Right hindlimb (tissue), 1 donor: Measurements from ENCODE around the gene HEXIM1.
"Not testable (repeated sequence)": the region's sequence is repeated elsewhere in the genome, so short reads cannot be mapped to it uniquely, and the experiment has no call there.

Source experiments
- DNase-seq: peaks from one replicate; pipeline ENCODE4 v3.0.0-alpha.2; 2018

The HEXIM1 gene

DNA sequence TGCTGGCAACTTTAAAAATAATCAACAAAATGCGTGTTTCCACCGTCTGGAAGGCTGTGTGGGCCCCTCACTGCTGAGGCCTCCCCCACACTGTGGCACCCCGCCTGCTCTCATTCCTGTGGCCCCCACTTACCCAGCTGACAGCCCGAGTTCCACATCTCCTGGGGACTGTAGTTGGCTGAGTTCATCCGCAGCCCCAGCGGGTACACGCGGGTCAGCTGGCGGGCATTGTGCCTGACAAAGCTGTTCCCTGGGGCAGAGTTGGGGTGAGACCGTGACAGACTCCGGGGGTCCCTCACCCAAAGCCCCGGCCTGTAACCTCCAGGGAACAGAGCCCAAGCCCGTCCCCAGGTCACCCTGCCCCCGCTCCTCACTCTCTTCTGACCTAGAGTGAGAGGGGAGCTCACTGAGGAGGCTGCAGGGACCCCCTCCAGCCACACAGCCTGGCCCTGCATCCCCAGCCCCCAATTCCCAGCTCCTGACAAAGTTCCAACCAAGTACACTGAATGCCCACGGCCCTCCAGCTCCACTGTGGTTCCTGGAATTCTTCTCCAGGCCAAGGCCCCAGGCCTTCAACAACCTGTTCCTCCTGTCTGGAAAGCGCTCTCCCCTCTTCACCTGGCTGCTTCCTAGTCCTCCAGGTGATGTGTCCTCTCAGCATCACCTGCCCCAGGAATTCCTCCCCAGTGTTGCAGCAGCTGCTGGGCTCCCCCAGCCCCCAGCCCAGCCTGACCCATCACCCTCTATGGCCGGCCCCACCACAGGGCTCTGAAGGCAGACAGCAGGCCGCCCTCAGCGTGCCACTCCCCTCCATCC lies 34.0 kb upstream of the HEXIM1 start:
- DNase-seq: no peak

DNA sequence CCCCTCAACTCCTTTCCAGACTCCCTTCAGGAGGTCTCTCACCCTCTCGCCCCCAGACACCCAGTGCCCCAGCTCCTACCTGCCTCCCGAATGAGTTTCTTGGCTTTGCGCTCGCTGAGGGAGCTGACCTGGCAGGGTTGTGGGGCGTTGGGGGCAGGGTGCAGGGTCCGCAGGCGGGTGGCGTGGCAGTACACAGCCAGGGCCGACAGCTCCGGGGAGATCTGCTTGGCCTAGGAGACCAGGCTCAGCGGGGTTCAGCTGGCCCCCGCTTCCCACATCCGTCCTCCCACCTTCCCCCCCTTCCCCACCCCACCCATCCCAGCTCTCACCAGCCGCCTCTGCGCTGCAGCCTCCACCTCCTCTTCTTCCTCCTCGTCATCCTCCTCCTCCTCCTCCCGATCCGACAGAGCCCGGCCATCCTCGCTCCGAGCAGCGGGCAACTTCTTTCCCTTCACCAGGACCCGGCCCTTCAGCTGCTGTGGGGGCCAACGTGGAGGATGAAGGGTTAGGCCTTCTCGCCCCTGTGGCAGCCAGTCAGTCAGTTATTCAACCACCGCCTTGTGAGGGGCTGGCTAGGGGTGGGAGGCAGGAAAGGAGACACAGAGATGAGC lies 33.2 kb upstream of the HEXIM1 start:
- DNase-seq: no peak

DNA sequence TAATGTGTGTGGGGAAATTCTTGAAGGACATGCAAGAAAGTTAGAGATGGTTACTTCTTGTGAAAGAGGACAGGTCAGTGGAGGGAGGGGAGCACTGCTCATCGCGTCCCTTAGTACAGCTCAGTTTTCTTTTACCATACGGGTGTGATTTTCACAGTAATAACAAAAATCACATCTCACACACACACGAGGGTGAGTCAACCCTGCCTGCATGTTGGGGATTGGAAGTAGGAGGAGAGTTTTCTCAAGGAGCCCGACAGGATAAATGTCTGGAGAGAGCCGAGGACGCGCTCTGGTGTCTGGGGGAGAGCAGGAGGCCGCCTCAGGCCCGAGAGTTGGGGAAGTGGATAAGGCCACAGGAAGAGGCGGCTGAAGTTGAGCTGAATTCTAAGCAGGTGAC lies 32.4 kb upstream of the HEXIM1 start:
- no peak for DNase-seq

DNA sequence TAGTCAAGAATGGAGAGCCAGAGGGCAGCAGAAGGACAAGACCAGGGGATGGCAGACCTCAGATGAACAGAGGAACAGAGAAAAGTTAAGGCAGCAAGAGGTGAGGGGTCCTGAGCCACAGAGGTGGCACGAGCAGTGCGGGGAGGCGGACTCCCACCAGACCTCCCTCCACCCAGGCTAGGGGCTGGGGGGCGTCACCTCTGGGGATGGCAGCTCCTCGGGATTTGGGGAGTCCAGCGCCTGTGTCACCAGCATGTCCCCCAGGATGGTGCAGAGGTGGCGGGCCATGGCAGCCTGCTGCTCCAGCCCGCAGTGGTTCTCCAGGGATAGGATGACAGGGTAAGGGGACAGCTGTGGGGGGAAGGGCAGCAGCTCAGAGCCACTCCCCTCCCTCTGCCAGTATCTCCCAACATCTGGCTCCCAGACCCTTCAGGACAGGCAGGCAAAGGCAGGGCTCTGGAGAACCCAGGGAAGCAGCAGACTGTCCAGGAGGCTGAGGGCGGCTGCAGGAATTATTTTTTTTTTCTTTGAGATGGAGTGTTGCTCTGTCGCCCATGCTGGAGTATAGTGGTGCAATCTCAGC lies 31.8 kb upstream of the HEXIM1 start:
- DNase-seq: no peak

DNA sequence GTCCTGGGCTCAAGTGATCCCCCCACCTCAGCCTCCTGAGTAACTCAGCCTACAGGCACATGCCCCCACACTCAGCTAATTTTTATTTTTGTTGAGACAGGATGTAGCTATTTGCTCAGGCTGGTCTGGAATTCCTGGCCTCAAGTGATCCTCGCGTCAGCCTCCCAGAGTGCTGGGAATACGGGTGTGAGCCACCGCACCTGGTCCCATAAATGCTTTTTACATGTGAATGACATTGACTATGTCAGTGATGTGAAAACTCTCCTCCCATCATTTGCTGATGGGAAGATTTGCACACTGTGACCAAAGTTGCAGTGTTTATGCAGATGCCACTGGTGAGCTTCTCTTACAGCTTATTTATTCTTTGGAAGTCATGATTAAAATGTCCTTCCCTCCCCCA lies 30.9 kb upstream of the HEXIM1 start:
- no peak for DNase-seq

DNA sequence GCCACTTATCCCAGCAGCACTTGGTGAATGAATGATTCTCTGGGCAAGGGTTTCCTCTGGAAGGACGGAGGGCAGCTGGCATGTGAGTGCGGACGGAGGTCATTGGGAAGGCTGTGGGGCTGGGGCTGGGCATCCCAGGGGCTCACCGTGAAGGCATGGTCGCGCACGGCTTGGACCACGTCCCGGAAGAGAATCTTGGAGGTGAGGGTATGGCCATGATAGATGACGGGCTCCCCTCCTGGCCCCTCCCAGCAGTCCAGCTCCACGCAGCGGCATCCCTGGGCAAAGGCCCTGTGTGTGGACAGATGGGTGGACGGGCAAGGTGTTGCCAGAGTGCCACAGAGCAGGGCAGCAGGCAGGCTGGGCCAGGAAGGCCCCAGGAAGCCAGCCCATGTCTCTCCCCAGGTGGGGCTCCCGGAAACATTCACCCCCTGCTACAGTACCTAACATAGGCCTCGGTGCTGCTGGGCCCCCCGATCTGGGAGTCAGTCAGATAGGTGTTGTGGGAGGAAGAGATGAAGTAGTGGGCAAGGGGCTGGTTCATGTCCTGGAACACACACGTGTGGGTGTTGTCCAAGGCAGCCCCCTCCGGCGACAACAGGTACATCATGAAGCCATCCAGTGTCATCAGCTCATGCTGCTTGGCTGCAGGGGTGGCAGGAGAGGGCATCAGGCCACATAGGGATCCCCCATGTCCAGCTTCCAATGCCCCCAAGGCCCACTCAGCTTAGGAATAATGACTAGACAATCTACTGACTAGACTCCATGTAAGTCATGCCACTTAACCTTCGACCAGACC lies 30.2 kb upstream of the HEXIM1 start:
- no peak for DNase-seq

DNA sequence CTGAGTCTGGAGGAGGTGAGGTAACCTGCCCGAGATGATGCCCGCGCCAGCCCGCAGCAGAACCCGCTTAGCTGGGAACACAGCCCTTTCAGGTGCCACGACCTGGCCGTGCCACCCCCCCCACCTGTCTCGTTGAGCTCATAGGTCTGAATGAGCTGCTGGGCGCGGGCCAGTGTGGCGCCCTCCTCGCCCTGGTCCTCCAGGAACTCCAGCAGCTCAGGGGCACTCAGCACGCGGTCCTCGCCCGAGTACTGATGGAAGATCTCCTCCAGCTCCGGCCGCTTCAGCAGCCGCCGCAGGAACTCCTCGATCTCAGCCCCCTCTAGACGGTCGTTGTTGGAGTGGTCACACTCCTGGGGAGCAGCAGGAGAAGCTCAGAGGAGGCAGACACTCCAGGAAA lies 29.6 kb upstream of the HEXIM1 start:
- DNase-seq: no peak

DNA sequence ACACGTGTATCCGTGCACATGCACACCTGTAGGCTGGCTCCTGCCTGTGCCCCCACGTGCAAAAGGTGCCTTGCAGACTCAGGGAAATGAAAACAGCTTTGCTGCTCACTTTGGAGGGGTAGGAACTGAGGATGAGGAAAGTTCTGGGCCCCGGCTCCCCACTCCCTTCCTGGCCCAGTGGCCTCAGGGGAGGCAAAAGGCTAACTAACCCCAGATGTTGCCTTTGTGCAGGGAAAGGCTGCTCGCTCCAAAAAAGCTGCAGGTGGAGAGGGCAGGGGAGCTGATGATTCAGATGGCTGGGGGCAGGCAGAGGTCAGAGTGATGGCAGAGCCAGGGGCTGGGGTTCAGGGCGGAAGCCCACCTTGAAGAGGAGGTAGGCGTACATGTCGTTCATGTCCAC lies 28.3 kb upstream of the HEXIM1 start:
- DNase-seq: peak; percentile 19

DNA sequence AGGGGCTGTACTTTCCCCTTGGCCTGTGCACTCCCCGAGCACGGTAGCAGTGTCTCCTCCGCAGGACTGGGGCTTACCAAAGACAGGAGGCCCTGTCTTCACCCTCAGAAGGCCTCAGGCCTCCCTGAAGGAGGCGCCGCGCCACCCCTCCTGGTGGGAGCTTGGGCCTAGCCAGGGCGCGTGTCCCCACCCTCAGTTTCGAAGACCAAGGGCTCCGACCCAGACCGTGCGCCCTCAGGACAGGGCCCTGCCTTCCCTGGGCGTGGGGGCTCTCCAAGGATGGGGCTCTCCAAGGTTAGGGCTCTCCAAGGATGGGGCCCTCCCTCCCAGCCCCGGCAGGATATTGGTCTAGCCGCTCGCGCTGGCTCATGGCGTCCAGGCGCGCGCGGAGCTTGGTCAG lies 27.7 kb upstream of the HEXIM1 start:
- no peak for DNase-seq

DNA sequence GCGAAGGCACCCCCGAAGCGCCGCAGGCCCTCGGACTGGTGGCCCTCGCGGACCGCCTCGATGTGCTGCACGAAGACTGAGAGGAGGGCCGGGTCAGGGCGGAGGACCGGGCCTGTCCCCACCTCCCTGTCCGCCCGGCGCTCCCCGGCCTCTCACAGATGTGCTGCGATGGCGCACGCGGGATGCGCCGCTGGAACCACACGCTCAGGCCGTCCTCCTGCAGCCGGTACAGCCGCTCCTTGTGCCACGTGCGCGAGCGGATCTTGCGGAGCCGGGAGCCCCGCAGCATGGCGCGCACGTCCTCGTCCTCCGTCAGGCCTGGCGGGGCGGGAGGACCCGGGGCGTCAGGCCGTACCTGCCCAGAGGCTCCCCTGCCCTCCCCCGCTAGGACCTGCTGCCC lies 27.2 kb upstream of the HEXIM1 start:
- DNase-seq: peak; percentile 20

DNA sequence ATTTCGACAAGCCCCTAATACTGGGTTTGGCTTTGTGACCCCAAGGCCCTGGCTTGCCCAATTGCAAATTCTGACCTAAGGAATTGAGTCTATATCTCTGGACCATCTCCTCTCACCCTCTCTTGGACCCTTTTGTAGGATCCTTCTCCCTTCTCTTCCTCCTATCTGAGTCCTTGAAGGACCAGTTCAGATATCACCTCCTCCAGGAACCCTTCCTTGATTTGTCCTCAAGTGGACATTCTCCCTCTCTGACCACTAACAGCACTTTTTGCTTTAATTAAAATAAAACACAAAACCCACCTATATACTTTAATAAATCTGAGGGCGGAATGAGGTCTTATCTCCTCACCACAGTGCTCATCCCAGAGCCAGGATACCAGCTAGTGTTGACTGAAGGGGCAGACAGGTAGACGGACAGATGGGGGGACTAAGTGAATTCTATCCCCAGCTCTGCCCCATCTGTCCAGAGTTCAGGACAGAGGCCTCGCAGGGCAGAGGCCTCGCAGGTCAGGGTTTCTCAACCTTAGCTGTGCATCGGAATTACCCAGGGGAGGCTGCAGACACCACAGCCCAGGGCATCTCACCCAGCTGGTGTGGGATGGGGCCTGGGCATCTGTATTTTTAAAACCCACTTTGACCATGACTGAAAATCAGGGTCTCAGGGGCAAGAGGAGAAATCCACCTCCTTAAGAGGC lies 25.1 kb upstream of the HEXIM1 start:
- no peak for DNase-seq

DNA sequence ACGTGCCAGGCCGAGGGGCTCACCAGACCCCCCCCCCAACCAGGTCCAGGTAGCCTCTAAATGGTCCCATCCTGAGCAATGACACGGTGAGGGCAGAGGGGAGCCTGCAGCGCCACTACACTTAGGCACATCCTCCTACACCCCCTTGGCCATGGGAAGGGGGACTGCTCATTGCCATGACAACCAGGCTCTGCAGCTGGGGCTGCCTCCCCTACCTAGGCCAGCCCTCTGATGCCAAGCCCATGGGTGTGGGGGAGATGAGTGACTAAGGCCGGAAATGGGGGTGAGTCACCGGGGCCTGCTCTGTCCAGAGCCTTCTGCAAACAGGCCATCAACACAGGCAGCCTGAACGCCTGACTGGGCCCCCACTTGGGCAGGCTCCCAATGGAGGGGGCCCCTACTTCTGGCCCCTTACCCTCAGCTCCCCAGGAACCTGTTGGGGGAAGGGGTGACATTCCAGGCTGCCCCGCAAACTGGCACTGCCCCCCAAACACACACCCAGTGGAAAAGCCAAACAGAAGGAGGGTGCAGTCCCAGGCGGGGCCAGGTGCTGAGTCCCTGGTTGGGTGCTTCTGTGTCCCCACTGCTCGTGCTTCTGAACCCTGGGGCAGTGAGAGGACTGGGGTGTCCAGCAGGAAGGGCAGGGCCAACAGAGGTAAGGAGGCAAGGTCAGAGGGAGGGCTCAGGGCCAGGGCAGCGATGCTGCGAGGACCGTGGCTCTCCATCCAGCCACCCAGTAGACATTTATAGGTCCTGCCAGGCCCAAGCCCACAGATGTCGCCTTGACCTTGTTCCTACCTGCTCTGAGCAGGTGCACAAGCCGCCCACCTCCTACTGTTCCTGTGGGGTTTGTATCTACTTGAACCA lies 24.1 kb upstream of the HEXIM1 start:
- no peak for DNase-seq

DNA sequence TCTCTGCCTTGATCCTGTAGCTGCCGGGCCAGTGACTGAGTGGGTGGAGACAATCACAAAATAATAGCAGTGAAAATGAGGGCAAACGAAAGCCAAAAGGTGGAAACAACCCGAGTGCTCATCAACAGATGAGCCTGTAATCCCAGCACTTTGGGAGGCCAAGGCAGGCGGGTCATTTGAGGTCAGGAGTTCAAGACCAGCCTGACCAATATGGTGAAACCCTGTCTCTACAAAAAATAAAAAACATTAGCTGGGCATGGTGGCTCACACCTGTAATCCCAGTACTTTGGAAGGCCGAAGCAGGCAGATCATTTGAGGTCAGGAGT lies 23.5 kb upstream of the HEXIM1 start:
- not testable (repeated sequence) for DNase-seq

DNA sequence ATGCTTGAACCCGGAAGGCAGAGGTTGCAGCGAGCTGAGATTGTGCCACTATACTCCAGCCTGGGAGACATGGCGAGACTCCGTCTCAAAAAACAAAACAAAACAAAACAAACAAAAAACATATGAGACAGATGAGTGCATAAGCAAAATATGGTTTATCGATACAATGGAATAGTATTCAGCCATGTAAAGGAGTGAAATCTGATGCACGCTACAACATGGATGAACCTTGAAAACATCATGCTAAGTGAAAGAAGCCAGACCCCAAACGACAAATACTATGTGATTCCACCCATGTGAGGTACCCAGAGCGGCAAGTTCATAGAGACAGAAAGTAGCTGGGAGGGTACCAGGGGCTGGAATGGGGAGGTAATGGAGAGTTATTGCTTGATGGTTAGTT lies 22.8 kb upstream of the HEXIM1 start:
- no peak for DNase-seq

DNA sequence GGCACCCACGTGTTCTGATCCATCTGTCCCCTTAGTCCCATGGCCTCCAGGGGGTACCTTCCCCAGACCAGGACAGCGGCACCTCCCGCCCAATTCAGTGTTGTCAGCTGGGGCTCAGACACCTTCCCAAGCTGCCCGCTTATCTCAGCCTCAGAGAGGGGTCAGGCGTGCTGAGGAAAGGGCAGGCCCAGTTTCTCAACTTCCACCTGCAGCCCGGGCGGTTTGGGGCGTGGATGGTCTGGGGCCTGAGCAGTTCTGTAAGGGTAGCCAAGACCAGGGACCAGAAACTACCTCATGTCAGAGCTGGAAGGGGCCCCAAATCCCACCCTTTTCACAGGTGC lies 21.1 kb upstream of the HEXIM1 start:
- DNase-seq: no peak

DNA sequence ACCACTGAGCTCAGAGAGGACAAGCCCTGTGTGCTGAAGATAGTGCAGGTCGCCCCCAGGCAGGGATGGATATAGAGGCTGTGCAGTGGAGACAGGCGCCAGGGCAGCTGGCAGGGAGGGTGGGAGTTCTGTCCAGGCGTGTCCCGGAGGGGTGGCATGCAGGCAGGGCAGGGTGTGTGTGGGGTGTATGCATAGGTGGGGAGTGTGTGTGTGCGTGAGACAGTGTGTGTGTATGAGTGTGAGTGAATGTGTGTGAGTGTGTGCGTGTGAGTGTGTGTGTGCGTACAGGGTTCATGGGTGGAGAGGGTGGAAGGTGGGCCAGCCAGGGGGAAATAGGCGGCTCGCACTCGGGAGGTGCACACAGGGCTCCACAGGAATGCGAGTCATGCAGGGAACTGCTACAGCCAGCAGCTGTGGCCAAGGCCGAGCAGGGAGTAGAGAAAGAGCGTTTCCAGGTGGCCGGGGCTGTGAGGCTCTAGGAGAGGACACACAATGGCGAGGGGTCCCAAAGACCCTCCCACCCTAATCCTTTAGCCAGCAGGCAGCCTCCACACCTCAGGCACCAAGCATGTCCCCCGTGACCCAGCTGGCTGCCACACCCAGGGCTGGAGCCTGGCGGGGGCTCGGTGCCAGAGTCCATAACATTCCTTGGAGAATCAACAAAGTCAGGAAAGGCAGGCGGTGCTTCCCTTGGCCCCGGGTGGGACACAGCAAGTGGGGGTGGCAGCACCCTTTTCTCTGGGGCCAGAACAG lies 20.6 kb upstream of the HEXIM1 start:
- DNase-seq: no peak

DNA sequence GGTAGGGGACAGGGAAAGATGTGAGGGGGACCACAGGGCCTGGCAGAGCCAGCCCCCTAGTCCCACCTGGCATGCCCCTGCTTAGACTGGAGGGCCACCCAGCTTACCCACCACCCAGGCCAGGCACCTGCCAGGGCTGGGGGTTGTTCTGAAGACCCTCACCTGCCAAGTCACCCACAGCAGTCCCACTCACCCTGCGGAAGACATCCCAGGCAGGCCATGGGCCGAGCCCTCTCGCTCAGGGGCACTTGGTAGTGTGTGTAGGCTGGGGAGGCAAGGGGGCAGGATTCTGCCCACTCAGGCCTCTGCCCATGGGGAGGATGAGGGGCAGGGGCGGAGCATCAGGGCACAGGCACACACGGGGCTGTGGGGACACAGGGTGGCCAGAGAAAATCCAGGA lies 19.9 kb upstream of the HEXIM1 start:
- no peak for DNase-seq

DNA sequence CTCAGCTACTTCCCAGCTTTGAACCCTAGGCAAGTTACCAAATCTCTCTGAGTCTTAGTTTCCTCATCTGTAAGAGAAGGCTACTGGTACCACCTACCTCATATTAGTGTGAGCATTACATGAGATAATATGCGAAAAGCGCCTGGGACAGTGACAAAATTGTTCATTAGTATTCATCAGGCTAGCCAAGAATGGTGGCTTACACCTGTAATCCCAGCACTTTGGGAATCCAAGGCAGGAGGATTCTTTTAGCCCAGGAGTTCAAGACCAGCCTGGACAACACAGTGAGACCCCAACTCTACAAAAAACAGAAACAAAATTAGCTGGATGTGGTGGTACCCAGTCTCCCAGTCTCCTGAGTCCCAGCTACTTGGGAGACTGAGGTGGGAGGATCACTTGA lies 19.3 kb upstream of the HEXIM1 start:
- no peak for DNase-seq

DNA sequence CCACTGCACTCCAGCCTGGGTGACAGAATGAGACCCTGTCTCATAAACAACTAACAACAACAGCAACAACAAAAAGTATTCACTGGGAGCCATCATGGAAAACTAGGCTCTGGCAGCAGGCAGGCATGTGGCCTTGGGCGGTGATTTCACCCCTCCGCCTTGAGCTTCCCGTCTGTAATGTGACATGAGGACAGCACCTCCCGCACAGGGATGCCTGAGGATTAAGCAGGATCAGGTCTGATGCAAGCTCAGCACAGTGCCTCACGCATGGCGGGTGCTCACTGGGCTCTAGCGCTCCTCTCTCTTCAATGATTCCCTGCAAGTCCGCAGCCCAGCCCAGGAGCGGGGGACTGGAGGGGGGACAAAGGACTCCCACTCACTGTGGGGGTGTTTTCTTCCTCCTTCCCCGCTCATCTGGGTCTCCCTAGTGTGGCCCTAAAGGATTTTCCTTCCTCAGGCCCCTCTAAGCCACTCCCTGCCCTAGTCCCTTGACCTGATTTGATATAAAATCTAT lies 18.8 kb upstream of the HEXIM1 start:
- DNase-seq: no peak

DNA sequence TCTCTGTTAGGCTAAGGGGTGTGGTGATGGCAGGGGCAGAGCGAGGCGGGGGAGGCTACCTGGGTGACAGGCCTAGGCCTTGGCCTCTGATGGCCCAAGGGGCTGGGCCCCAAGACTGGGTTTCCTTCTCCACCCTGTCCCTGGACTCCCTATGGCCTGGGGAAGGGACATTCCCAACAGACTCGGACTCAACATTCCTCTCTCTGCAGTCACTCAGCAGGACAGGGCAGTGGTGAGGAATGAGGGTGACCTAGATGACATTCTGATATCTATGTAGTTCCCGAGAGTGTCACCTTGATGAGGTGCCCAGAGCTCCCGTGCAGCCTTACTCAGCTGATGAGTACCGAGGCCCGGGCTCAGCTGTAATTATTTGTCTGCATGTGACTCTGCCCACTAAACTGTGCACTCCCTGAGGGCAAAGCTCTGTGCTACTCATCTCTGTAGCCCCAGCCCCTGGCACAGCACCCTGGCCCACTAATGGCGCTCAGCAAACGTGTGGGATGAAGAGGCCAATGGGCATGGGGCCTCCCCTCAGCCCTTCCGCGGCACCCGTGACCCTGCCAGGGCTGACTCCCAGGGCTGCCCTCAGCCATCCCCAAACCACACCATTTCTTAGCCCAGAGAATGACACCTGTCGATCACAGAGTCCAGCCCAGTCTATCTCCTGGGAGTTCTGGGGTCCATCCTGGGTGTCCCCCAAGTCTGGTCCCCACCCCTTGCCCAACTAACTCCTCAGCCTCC lies 18.2 kb upstream of the HEXIM1 start:
- DNase-seq: no peak
